Upper lobe of left lung (tissue), 6 donors: ENCODE results near the gene NR2F1-AS1. TPM values are rescaled to one million over a fixed set of nuclear protein-coding genes. Genes with fewer than 3 reads are reported as not detected.

Source experiments
- ATAC-seq, 2 donors: fragments of 200-7000 bp; cut with Tn5 transposase; one replicate each; pipeline ENCODE4 v1.9.1; 2022; ENCODE audit warnings: mild to moderate bottlenecking in 2 of 2, moderate library complexity in 2 of 2; ENCODE audit not compliant: low FRiP score in 2 of 2
- DNase-seq, 2 donors: peaks; one replicate each; pipeline ENCODE4 v3.0.0-alpha.2; 2019 to 2020
- H3K27ac ChIP-seq, 4 donors: fragments of 200-600 bp; sonication (generic); one replicate each; pipeline ENCODE4 v1.5.1; 2016 to 2019
- H3K27me3 ChIP-seq, 4 donors: fragments of 200-600 bp; sonication (generic); one replicate each; pipeline ENCODE4 v1.5.1; 2017 to 2019
- H3K36me3 ChIP-seq, 4 donors: fragments of 200-600 bp; sonication (generic); one replicate each; pipeline ENCODE4 v1.5.1; 2016 to 2019
- H3K4me1 ChIP-seq, 4 donors: fragments of 200-600 bp; sonication (generic); one replicate each; pipeline ENCODE4 v1.5.1; 2018 to 2019
- H3K4me3 ChIP-seq, 4 donors: fragments of 200-600 bp; sonication (generic); one replicate each; pipeline ENCODE4 v1.5.1; 2017 to 2019; ENCODE audit warnings: mild to moderate bottlenecking in 2 of 4, moderate library complexity in 1 of 4
- H3K9me3 ChIP-seq, 4 donors: fragments of 200-600 bp; sonication (generic); one replicate each; pipeline ENCODE4 v1.5.1; 2018 to 2019
- CTCF ChIP-seq, 6 experiments: fragments of 450-650 bp in 4 of 6; fragments of 200-600 bp in 2 of 6; sonication (generic) in 2 of 6; IDR thresholded peaks; one replicate each; pipeline ENCODE4 v1.5.1; 2016 to 2019; ENCODE audit warnings: antibody characterized with exemption in 6 of 6
- EP300 ChIP-seq, 4 donors: sonication (generic); formaldehyde crosslinking; IDR thresholded peaks; one replicate each; pipeline ENCODE4 v1.5.1; 2017; ENCODE audit warnings: antibody characterized with exemption in 4 of 4, control low read depth in 2 of 4
- POLR2A ChIP-seq, 4 donors: fragments of 450-650 bp; IDR thresholded peaks; one replicate each; pipeline ENCODE4 v1.5.1; 2016 to 2017; ENCODE audit warnings: antibody characterized with exemption in 4 of 4, mild to moderate bottlenecking in 2 of 4
- POLR2AphosphoS5 ChIP-seq, 2 donors: sonication (generic); formaldehyde crosslinking; IDR thresholded peaks; one replicate each; pipeline ENCODE4 v1.5.1; 2017; ENCODE audit warnings: antibody characterized with exemption in 2 of 2
- WGBS, 2 donors: methylation state at CpG; one replicate each; pipeline ENCODE4 v1.1.5; 2017 to 2018; 5-methylcytosine and 5-hydroxymethylcytosine counted together
- total RNA-seq, 6 donors: library from RNA; depleted of rRNA in 4 of 6; stranded (reverse); fragments of >200 nt in 4 of 6; gene quantifications; one replicate each; pipeline versions ENCODE4 v1.1.0 to v1.2.1, GENCODE V29; 2016 to 2021
- donor health status: DM: no; HTN: no; CAD: no; lungs with moderate emphysema.
- donor health status: DM: no; HTN: yes; CAD: no; lungs with severe emphysema.

The NR2F1-AS1 gene
- total RNA-seq, 6 donors from 2014 or later, result 4.4 to 19.9 (median 11.4) TPM

DNA sequence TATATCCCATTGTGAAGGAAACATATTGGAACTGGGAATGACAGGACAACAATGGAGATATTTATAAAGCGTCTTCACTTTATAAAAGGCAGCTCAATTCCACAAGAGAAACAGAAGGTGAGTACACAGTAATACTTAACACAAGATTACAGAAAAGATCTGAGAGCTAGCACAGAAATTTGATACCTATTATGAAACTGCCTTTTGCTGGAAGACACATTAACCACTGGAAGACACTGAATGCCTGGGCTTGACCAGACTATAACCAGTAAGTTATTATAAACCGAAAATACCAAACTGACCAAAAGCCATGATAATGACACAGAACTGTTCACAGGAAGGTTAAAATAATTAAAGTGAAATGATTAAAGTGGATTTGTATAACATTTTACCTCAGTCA, 195.4 kb downstream of the NR2F1-AS1 start:
- no peaks in the 10 kb centered on the region for H3K36me3 ChIP-seq
- no peaks in the 10 kb centered on the region for H3K9me3 ChIP-seq
- DNase-seq (no peak), ATAC-seq (no peak)
- no peak overlapping the region for H3K27ac ChIP-seq
- WGBS, 2 donors, result 70 to 82% methylated on average over 2 of the region's 2 CpGs
- H3K4me3 ChIP-seq, result no peak overlapping the region
- TF ChIP-seq CTCF (IDR thresholded peaks at IDR 0.05) (no peak), EP300 (IDR thresholded peaks at IDR 0.05) (no peak), POLR2A (IDR thresholded peaks at IDR 0.05) (no peak), POLR2AphosphoS5 (IDR thresholded peaks at IDR 0.05) (no peak)
- no peaks in the 10 kb centered on the region for H3K4me1 ChIP-seq
- no peaks in the 10 kb centered on the region for H3K27me3 ChIP-seq

DNA sequence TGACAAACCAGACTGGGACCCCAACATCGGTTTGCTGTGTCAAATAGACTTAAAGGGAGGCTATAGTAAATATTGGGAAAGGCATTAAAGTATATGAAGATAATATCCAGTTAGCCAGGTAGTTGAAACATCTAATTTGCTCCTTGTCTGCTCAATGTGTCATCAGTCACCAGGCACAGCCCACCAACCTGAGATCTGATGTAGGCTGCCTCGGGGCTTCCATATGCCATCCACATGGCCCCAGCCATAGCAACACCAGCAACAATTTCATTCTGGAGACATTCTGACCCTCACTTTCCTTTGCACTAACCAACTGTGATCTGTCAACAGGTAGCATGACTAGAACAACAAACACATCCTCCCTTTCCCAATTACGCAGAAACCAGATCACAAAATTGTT, 196.0 kb downstream of the NR2F1-AS1 start:
- DNase-seq, result no peak
- ATAC-seq, result no peak
- H3K4me3 ChIP-seq, result no peak overlapping the region
- no peaks in the 10 kb centered on the region for H3K9me3 ChIP-seq
- no peaks in the 10 kb centered on the region for H3K36me3 ChIP-seq
- TF ChIP-seq POLR2AphosphoS5 (IDR thresholded peaks at IDR 0.05) (no peak), EP300 (IDR thresholded peaks at IDR 0.05) (no peak), CTCF (IDR thresholded peaks at IDR 0.05) (no peak), POLR2A (IDR thresholded peaks at IDR 0.05) (no peak)
- H3K4me1 ChIP-seq, result no peaks in the 10 kb centered on the region
- H3K27ac ChIP-seq, result no peak overlapping the region
- no peaks in the 10 kb centered on the region for H3K27me3 ChIP-seq
- 85 to 100% methylated on average over 2 to 3 of the region's 3 CpGs for WGBS, 2 donors

- no peak for TF ChIP-seq CTCF (IDR thresholded peaks at IDR 0.05)
- TF ChIP-seq EP300 (IDR thresholded peaks at IDR 0.05), result no peak
- no peak for TF ChIP-seq POLR2AphosphoS5 (IDR thresholded peaks at IDR 0.05)
- TF ChIP-seq POLR2A (IDR thresholded peaks at IDR 0.05), result no peak
- DNase-seq, result no peak
Measured at GRCh38 chr5:93384026-93384425, 197.0 kb downstream of the NR2F1-AS1 start.

DNA sequence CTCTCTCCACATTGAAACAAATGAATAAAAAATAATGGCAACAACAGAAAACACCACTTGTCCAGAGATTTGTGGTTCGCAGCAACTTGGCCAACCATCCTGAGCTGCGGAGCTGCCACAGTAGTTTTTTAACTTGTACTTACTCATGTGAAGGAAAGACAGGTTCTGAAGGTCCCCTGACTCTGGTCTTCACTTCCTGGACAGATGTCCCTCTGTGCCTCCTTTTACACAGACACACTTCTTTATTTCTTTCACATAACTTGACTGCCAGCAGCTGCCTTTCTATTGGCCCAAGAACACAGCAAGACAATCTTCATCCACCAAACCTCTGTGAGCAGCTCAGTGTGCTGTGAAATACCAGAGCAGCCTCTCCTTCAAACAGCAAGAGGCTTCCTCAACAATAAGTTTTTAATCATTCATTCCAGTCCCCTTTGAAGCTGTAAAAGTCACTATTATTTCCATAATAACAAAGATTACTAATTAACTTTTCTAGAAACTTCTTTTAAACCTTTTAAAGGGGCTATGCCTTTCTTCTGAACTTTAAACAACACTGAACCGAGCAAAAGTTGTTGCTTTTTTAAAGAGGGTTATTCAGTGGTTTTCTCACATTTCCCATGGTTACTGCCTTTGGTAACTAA, 198.7 kb downstream of the NR2F1-AS1 start:
- no peak overlapping the region for H3K4me3 ChIP-seq

More at GRCh38 chr5:93384026-93384425, 197.0 kb downstream of the NR2F1-AS1 start:
- Histone ChIP-seq H3K27ac (no peak overlapping the region), H3K9me3 (no peaks in the 10 kb centered on the region), H3K27me3 (no peaks in the 10 kb centered on the region), H3K4me1 (no peaks in the 10 kb centered on the region), H3K4me3 (no peak overlapping the region), H3K36me3 (no peaks in the 10 kb centered on the region)
- 81 to 85% methylated on average over 4 of the region's 4 CpGs for WGBS, 2 donors
- ATAC-seq, result no peak

More for the DNA sequence above, 198.7 kb downstream of the NR2F1-AS1 start:
- Histone ChIP-seq H3K36me3 (no peaks in the 10 kb centered on the region), H3K27me3 (no peaks in the 10 kb centered on the region), H3K9me3 (no peaks in the 10 kb centered on the region), H3K27ac (no peak overlapping the region), H3K4me1 (no peaks in the 10 kb centered on the region)
- no peak for TF ChIP-seq POLR2AphosphoS5 (IDR thresholded peaks at IDR 0.05)
- TF ChIP-seq EP300 (IDR thresholded peaks at IDR 0.05), result no peak
- TF ChIP-seq CTCF (IDR thresholded peaks at IDR 0.05), result no peak
- TF ChIP-seq POLR2A (IDR thresholded peaks at IDR 0.05), result no peak
- ATAC-seq (no peak), DNase-seq (no peak)
- WGBS, 2 donors, result 70 to 83% methylated on average over 3 of the region's 3 CpGs
